DMS114 treated with DMSO at 0.1 percent for 48 hours (cell line): ENCODE results near the gene ZBTB18.
"Not testable (repeated sequence)": the region's sequence is repeated elsewhere in the genome, so short reads cannot be mapped to it uniquely, and the experiment has no call there.

Experiments
- DNase-seq: peaks from one replicate; lab custom pipeline; 2025; ENCODE audit not compliant: unreplicated experiment; lab: John Stamatoyannopoulos, UW

ZBTB18 gene

GRCh38 chr1:244050835-244051444 lies at the start of gene ZBTB18:
Gene ZBTB18 (plus strand): TSS chr1:244051283. CDS start chr1:244051432, 149 bp downstream.
- DNase-seq = no peak

DNA sequence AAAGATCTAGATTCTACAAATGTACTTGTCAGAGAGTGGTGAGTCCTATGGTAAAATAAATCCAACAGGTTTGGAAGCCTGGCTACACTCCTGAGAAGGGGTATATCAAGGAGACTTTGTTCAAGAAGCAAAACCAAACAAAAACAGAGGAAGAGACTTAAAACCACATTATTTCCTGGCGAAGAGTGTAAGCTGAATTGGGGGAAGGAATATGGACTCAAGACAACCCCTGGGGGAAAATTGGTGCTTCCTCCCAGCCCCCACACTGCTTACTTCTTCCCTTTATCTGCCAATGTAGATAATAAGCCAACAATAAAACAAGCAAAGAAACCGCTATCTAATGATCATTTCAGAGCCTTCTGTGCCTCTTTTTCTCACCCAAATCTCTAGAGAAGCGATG lies 48.4 kb upstream of the ZBTB18 start:
- no peak for DNase-seq

- DNase-seq = no peak
These were observed 45.6 kb upstream of the ZBTB18 start for GRCh38 chr1:244005455-244005854.

DNA sequence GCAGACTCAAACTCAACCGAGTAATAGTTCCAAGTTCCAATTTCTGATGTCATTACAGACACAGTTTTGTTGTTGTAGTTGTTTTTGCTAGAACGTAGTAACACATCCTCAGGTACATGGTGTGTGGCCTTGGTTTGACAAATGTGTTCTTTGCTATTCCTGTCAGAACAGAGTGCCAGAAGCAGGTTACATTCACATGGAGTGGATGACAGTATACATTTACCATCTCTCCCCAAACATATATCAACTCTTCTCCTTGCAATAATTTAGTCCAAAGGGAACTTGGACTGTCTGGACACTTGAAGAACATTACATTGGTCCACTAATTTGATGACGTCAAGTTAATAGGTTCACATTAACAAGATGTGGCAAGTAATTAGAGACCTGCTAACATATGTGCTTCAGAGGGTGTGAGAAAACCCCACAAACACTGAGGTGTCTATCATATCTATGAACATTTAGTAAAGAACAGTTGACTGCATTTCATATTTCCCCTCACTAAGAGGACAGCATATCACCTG lies 44.6 kb upstream of the ZBTB18 start:
- no peak for DNase-seq

- DNase-seq = no peak
These were observed 44.1 kb upstream of the ZBTB18 start for GRCh38 chr1:244006961-244007360.

GRCh38 chr1:244010191-244010590 lies 40.9 kb upstream of the ZBTB18 start:
- no peak for DNase-seq

GRCh38 chr1:244010703-244011123 lies 40.4 kb upstream of the ZBTB18 start:
- DNase-seq = no peak

- no peak for DNase-seq
These were observed 39.8 kb upstream of the ZBTB18 start for GRCh38 chr1:244011271-244011670.

GRCh38 chr1:244011786-244012185 lies 39.3 kb upstream of the ZBTB18 start:
- DNase-seq = no peak

DNA sequence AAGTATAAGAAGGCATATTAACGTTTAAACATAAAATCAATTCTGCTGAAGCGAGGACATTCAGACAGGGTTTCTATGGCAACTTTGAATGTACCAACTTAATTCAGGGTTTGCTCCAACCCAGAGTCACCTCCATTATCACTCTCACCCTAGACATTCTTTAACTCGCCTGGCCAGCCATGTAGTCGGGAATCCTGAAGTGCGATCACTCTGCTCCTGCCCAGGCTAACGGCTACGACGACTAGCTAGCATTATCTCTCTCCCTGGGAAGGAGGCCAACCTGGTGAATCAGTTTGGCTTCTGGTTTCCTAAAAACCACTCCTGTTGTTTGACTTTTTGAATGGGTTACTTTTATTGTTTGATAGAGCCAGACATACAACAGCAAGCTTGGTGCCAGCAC lies 38.9 kb upstream of the ZBTB18 start:
- DNase-seq = no peak

GRCh38 chr1:244013100-244013499 lies 38.0 kb upstream of the ZBTB18 start:
- DNase-seq = no peak

DNA sequence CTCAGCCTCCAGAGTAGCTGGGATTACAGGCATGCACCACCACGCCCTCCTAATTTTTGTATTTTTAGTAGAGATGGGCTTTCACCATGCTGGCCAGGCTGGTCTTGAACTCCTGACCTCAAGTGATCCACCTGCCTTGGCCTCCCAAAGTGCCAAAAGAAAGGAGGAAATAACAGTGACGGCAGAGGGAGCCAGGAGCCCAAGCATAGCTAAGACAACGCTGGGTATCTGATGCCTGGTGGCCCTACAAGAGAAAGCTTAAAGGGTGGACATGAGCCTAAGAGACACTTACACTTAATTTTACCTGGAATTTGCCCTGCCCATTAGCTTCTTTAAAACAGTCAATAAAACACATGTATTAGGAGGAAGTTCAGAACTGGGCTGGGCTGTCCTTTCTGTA lies 36.2 kb upstream of the ZBTB18 start:
- DNase-seq = not testable (repeated sequence)

DNA sequence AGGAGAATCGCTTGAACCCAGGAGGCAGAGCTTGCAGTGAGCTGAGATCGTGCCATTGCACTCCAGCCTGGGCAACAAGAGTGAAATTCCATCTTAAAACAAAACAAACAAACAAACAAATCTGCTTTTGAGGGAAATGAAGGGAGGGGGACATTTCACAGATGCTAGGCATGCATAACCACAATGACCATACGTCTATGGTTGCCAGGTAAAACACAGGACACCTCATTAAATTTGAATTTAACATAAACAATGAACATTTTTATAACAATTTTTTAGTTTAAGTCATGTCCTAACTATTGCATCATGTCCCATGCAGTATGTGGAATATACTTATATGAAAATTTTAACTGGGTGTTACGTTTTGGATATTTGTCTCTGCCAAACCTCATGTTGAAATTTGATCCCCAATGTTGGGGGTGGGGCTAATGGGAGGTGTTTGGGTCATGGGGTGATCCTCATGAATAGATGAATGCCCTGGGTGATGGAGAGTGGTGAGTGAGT lies 31.0 kb upstream of the ZBTB18 start:
- no peak for DNase-seq

DNA sequence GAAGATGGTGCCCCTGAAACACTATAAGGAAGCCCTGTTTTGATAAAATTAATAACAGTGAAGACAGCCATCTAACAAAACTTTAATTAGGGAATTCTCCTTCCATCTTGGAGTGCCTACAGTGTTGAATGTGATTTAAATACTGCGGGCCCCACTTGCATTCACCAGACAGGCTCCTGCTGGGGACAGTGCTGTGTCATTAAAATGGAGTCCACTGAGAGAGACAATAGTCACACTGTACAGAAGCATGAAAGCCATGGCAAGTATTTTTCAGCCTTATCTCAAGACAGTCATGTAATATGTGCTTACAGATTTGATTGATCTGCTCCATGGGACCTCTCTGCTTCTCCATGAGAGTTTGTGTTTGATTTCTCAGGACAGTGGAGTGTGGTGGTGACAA lies 29.7 kb upstream of the ZBTB18 start:
- DNase-seq = no peak

- no peak for DNase-seq
These were observed 28.8 kb upstream of the ZBTB18 start for GRCh38 chr1:244022311-244022710.

DNA sequence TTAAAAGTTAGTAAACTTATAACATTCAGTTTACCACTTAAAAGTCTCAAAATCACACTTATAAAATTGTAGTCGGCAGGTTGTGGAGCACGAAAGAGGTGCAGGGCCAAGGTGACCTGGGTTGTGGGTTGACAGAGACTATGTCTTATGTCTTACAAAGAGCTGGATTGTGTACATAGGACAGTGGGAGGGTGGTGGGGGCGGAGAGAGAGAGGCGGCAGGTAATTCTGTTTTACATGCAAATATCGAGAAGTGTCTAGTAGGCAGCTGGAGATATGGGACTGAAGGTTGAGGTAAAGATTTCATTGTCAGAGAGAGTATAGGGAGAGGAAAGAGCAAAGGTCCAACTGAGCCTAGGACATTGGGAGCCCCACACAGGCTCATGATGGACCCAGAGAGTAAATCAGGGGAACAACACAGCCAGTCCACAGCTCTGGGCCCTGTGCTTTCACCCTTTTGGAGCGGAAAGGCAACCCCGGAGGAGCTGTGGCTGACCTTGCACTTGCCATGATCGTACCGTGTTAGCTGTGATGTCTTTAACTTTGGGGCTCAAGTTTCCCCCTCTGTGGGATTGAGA lies 28.1 kb upstream of the ZBTB18 start:
- DNase-seq = no peak

DNA sequence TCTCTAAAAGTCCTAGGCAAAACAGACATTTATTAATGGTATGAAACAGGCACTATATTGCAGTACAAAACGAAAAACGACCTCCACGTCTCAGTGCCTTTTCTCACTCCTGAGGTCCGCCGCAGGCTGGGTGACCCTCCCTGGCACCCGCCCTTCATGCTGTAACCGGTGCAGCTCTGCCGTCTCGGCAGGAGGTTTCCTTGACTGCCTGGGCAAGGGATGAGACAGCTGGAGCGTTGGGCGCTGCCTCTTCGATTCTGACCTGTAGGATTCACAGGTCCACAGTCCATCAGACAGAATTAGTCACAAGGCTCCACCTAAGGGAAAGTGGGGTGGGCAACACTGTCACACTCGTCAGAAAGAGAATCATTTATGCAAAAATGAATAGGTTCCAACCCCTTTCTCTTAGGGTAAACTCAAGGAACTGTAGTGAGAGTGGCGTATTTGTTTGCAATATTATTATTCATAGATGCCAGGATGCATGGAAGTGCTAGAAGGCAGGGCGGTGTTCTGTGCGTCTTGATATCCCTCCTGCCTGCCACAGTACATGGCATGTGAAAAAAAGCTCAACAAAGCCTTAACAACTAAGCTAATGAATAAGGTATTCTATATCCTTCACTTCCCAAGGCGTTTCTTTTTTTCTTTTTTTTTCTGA lies 23.5 kb upstream of the ZBTB18 start:
- DNase-seq = no peak

DNA sequence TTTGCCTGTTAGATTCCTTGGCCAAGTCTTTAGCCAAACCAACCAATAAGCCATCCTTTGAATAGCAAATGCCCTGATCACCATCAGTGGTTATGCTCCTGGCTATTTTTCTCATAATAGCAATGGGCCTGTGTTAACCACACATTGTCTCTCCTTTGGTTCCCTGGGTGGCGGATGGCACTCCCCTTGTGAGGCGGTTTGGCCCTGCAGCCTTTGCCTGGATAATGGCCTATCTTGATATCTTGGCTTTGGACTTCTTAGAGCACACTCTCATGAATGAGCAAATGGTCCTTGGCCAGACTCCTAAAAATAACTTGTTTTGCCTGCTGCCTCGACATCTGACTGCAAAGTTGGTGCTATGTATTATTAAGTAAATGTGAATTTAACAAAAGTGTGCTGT lies 22.4 kb upstream of the ZBTB18 start:
- no peak for DNase-seq

DNA sequence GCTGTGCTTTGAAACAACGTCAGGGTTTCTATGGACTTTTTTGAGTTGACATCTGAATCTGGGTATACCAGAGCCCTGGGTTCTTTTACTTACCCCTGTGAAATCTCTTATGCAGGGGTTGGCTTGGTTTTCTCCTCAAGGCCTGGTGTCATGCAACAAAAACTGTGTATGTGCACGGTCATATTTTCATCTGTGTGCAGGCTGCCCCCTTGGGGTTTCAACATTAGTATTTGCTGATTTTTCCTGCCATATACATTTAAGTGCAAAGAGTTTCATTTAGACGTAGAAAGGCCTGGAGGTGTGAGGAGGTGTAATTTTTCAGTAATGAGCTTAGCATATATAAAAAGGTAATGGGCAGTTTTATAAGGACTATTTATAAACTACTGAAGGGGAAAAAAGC lies 22.0 kb upstream of the ZBTB18 start:
- no peak for DNase-seq

- no peak for DNase-seq
These were observed 20.5 kb upstream of the ZBTB18 start for GRCh38 chr1:244030481-244031040.

DNA sequence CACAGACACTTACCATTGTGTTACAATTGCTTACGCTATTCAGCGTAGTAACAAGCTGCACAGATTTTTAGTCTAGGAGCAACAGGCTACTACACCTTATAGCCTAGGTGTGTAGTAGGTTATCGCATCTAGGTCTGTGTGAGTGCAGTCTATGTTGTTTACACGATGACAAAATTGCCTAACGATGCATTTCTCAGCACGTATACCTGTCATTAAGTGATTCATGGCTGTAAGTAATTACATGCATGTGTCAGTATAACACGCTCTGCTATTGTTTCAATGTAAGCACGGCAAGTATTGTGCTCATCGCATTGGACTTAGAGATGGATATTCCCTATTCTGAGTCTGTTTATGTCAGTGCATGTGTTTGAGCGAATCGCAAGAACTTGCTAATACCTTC lies 15.7 kb upstream of the ZBTB18 start:
- DNase-seq = no peak

- DNase-seq = no peak
These were observed 13.8 kb upstream of the ZBTB18 start for GRCh38 chr1:244037252-244037651.
